HepG2 (cell line): ENCODE data around the gene TNFAIP8L2. TPM values are rescaled to one million over a fixed set of nuclear protein-coding genes. Genes with fewer than 3 reads are reported as not detected.

ENCODE experiments used
- ATF4 ChIP-seq, 2 experiments: fragments of 450-650 bp in 1 of 2; sonication (generic) in 1 of 2; formaldehyde crosslinking; IDR thresholded peaks; 2 replicates each; pipeline versions ENCODE4 v1.5.0 to v1.8.0; 2020 to 2022; ENCODE audit warnings: mild to moderate bottlenecking in 1 of 2, missing genetic modification reagents in 1 of 2
- BORCS8-MEF2B ChIP-seq: sonication (generic); formaldehyde crosslinking; IDR thresholded peaks from 2 replicates; pipeline ENCODE4 v1.8.0; 2022; ENCODE audit warnings: mild to moderate bottlenecking, missing genetic modification reagents
- FOXO4 ChIP-seq: sonication (generic); formaldehyde crosslinking; conservative IDR thresholded peaks from 2 replicates; pipeline ENCODE4 v1.8.1; 2023; ENCODE audit warnings: missing genetic modification reagents
- HOXA3 ChIP-seq: sonication (generic); formaldehyde crosslinking; IDR thresholded peaks from 2 replicates; pipeline ENCODE4 v1.5.0; 2020; ENCODE audit warnings: missing genetic modification reagents
- KDM5B ChIP-seq: sonication (generic); formaldehyde crosslinking; IDR thresholded peaks from 2 replicates; pipeline ENCODE4 v1.4.0; 2020; ENCODE audit warnings: missing genetic modification reagents, mild to moderate bottlenecking, borderline replicate concordance
- MTERF4 ChIP-seq: sonication (generic); formaldehyde crosslinking; IDR thresholded peaks from 2 replicates; pipeline ENCODE4 v1.8.0; 2023; ENCODE audit warnings: mild to moderate bottlenecking, missing genetic modification reagents
- SAP130 ChIP-seq: IDR thresholded peaks from 2 replicates; pipeline ENCODE4 v1.6.1; 2016; ENCODE audit warnings: low read depth
- SP2 ChIP-seq: sonication (generic); formaldehyde crosslinking; IDR thresholded peaks from 2 replicates; pipeline ENCODE4 v1.5.1; 2020; ENCODE audit warnings: mild to moderate bottlenecking, missing genetic modification reagents
- ZFAT ChIP-seq: sonication (generic); formaldehyde crosslinking; conservative IDR thresholded peaks from 2 replicates; pipeline ENCODE4 v1.8.1; 2023; ENCODE audit warnings: missing genetic modification reagents, inconsistent platforms
- ZNF138 ChIP-seq: sonication (generic); formaldehyde crosslinking; IDR thresholded peaks from 2 replicates; pipeline ENCODE4 v1.5.0; 2020; ENCODE audit warnings: mild to moderate bottlenecking, low read depth, missing genetic modification reagents
- ZNF180 ChIP-seq: sonication (generic); formaldehyde crosslinking; IDR thresholded peaks from 2 replicates; pipeline ENCODE4 v1.4.0; 2020; ENCODE audit warnings: low read depth, missing genetic modification reagents, borderline replicate concordance
- ZNF292 ChIP-seq: sonication (generic); formaldehyde crosslinking; IDR thresholded peaks from 2 replicates; pipeline ENCODE4 v1.8.1; 2022; ENCODE audit warnings: mild to moderate bottlenecking, low read depth, missing genetic modification reagents, borderline replicate concordance
- ZNF331 ChIP-seq: sonication (generic); formaldehyde crosslinking; IDR thresholded peaks from 2 replicates; pipeline ENCODE4 v1.4.0; 2020; ENCODE audit warnings: missing genetic modification reagents
- ZNF335 ChIP-seq: sonication (generic); formaldehyde crosslinking; IDR thresholded peaks from 2 replicates; pipeline ENCODE4 v1.4.0; 2020; ENCODE audit warnings: missing genetic modification reagents
- ZNF878 ChIP-seq: sonication (generic); formaldehyde crosslinking; IDR thresholded peaks from 2 replicates; pipeline ENCODE4 v1.8.1; 2023; ENCODE audit warnings: mild to moderate bottlenecking, missing genetic modification reagents, moderate library complexity
- ZNF883 ChIP-seq: sonication (generic); formaldehyde crosslinking; IDR thresholded peaks from 2 replicates; pipeline ENCODE4 v1.5.1; 2020; ENCODE audit warnings: mild to moderate bottlenecking, missing genetic modification reagents; ENCODE audit errors: not compliant biosample characterization
- polyA plus RNA-seq, 8 experiments: library from polyadenylated mRNA; depleted of rRNA in 3 of 8; stranded (reverse) in 7 of 8; unstranded in 1 of 8; fragments of >200 nt; fragmentation: Illumina TruSeq in 4 of 8; extraction: Trizol in 4 of 8; gene quantifications; 2 replicates each; pipeline versions ENCODE4 v1.2.1 to v1.2.3, GENCODE V29; 2011 to 2016; ENCODE audit warnings: low read depth in 4 of 8, missing spikeins in 1 of 8, mixed read lengths in 1 of 8; ENCODE audit not compliant: insufficient read depth in 1 of 8
- total RNA-seq, 5 experiments: library from RNA; depleted of rRNA; stranded (reverse); fragments of >200 nt; fragmentation: Illumina TruSeq; extraction: Trizol; gene quantifications; 2 replicates each; pipeline ENCODE4 v1.2.3, GENCODE V29; 2016; ENCODE audit warnings: low read depth in 1 of 5
- TF ChIP-seq, protein P1 (sequence below): sonication (generic); formaldehyde crosslinking; IDR thresholded peaks from 2 replicates; pipeline ENCODE4 v1.5.0; 2020; ENCODE audit warnings: missing genetic modification reagents
- TF ChIP-seq, protein P2 (sequence below): sonication (generic); formaldehyde crosslinking; IDR thresholded peaks from 2 replicates; pipeline ENCODE4 v1.4.0; 2020; ENCODE audit warnings: missing genetic modification reagents, borderline replicate concordance
- TF ChIP-seq, protein P3 (sequence below): IDR thresholded peaks from 2 replicates; pipeline ENCODE4 v1.6.1; 2012; ENCODE audit warnings: inconsistent platforms
- TF ChIP-seq, protein P4 (sequence below): sonication (generic); formaldehyde crosslinking; IDR thresholded peaks from 2 replicates; pipeline ENCODE4 v1.9.0; 2021; ENCODE audit warnings: missing genetic modification reagents, borderline replicate concordance

The TNFAIP8L2 gene
- total and polyA plus RNA-seq, 2 of the 13 experiments (the other 11 are each of a cell fraction or from before 2014, with no cell fraction given), result not detected

- TF ChIP-seq, protein P1, sequence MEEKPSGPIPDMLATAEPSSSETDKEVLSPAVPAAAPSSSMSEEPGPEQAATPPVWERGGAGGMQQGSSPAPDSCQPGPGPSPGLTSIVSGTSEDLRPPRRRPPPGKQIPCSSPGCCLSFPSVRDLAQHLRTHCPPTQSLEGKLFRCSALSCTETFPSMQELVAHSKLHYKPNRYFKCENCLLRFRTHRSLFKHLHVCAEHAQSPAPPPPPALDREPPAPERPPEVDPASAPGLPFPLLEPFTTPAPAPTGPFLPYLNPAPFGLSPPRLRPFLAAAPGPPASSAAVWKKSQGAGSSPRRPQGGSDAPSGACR (CRISPR knock-in tag), result no peak
- TF ChIP-seq ATF4 (CRISPR knock-in tag; IDR thresholded peaks at IDR 0.05) (peak in 1 of 2 experiments; percentile 40; a peak in 1 of 4 replicates), ZNF138 (CRISPR knock-in tag) (no peak), SAP130 (CRISPR knock-in tag) (peak; percentile 96), HOXA3 (CRISPR knock-in tag) (peak; percentile 82), ZFAT (CRISPR knock-in tag) (no peak), BORCS8-MEF2B (CRISPR knock-in tag) (peak; percentile 69; the same call in 1 of the 2 replicates), ZNF331 (CRISPR knock-in tag) (peak; percentile 92), ZNF335 (peak; percentile 84), SP2 (CRISPR knock-in tag) (no peak), MTERF4 (0 out of 2 replicates have a peak, but pooled peaks have one; percentile 58), ZNF180 (no peak), ZNF292 (CRISPR knock-in tag) (peak; percentile 50; the same call in 1 of the 2 replicates), FOXO4 (no peak), KDM5B (peak; percentile 83; the same call in 1 of the 2 replicates), ZNF878 (CRISPR knock-in tag) (peak; percentile 76; the same call in 1 of the 2 replicates), ZNF883 (CRISPR knock-in tag) (peak; percentile 32)
- TF ChIP-seq, protein P2, sequence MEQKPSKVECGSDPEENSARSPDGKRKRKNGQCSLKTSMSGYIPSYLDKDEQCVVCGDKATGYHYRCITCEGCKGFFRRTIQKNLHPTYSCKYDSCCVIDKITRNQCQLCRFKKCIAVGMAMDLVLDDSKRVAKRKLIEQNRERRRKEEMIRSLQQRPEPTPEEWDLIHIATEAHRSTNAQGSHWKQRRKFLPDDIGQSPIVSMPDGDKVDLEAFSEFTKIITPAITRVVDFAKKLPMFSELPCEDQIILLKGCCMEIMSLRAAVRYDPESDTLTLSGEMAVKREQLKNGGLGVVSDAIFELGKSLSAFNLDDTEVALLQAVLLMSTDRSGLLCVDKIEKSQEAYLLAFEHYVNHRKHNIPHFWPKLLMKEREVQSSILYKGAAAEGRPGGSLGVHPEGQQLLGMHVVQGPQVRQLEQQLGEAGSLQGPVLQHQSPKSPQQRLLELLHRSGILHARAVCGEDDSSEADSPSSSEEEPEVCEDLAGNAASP (CRISPR knock-in tag), result peak; percentile 70
- TF ChIP-seq, protein P3, sequence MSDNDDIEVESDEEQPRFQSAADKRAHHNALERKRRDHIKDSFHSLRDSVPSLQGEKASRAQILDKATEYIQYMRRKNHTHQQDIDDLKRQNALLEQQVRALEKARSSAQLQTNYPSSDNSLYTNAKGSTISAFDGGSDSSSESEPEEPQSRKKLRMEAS, result peak; percentile 36
- TF ChIP-seq, protein P4, sequence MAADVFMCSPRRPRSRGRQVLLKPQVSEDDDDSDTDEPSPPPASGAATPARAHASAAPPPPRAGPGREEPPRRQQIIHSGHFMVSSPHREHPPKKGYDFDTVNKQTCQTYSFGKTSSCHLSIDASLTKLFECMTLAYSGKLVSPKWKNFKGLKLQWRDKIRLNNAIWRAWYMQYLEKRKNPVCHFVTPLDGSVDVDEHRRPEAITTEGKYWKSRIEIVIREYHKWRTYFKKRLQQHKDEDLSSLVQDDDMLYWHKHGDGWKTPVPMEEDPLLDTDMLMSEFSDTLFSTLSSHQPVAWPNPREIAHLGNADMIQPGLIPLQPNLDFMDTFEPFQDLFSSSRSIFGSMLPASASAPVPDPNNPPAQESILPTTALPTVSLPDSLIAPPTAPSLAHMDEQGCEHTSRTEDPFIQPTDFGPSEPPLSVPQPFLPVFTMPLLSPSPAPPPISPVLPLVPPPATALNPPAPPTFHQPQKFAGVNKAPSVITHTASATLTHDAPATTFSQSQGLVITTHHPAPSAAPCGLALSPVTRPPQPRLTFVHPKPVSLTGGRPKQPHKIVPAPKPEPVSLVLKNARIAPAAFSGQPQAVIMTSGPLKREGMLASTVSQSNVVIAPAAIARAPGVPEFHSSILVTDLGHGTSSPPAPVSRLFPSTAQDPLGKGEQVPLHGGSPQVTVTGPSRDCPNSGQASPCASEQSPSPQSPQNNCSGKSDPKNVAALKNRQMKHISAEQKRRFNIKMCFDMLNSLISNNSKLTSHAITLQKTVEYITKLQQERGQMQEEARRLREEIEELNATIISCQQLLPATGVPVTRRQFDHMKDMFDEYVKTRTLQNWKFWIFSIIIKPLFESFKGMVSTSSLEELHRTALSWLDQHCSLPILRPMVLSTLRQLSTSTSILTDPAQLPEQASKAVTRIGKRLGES (CRISPR knock-in tag), result no peak
Measured at GRCh38 chr1:151189637-151190445, 33.4 kb downstream of the TNFAIP8L2 start, which contains the start of gene VPS72 (continued).
